HepG2 (cell line): ENCODE results near the gene SLC6A6. TPM values are rescaled to one million over a fixed set of nuclear protein-coding genes. Genes with fewer than 3 reads are reported as not detected.

Experiments used
- ATAC-seq: fragments of 200-7000 bp; cut with Tn5 transposase; 3 replicates; pipeline ENCODE4 v1.9.1; 2020; ENCODE audit warnings: mild to moderate bottlenecking, moderate library complexity
- BruUV-seq: library from RNA; stranded (reverse); fragments of 400-500 nt; replicated peaks from 2 replicates; lab custom pipeline; 2021; lab: Mats Ljungman, UMichigan
- CTCF ChIA-PET: fragments of 300-600 bp; formaldehyde crosslinking; extraction: SDS; loops from one replicate; lab custom pipeline; 2021; ENCODE audit warnings: low total read pairs, inconsistent platforms, low intra/inter-chr PET ratio; lab: Yijun Ruan, JAX
- POLR2A ChIA-PET: fragments of 350-600 bp; sonication (Branson Sonifier 250); formaldehyde crosslinking; loops from one replicate; lab custom pipeline; 2020; ENCODE audit warnings: antibody characterized with exemption, inconsistent platforms; lab: Yijun Ruan, JAX
- DNase-seq: peaks from one replicate; pipeline ENCODE4 v3.0.0-alpha.2; 2015; ENCODE audit warnings: low spot score
- FAIRE-seq: peaks from 3 replicates; lab custom pipeline; 2011; peaks lifted over from hg19 to GRCh38; lab: Jason Lieb, UNC
- H2AFZ ChIP-seq: one replicate; pipeline ENCODE4 v1.6.1; 2011; ENCODE audit warnings: low read length, inconsistent platforms
- H3K27ac ChIP-seq: fragments of 300-600 bp; 3 replicates; pipeline ENCODE4 v1.8.0; 2011; ENCODE audit warnings: mixed run types, mild to moderate bottlenecking, mixed read lengths, low read length, inconsistent platforms; ENCODE audit not compliant: insufficient read depth; ENCODE audit errors: extremely low read length
- H3K27me3 ChIP-seq, 2 experiments: fragments of 200-600 bp in 1 of 2; 2 replicates in 1 of 2; 3 replicates in 1 of 2; pipeline versions ENCODE4 v1.6.0 to v1.8.0; 2011; ENCODE audit warnings: low read length in 2 of 2, mild to moderate bottlenecking in 2 of 2, moderate library complexity in 2 of 2, inconsistent platforms in 1 of 2; ENCODE audit not compliant: insufficient read depth in 2 of 2, control insufficient read depth in 1 of 2
- H3K36me3 ChIP-seq, 2 experiments: fragments of 200-600 bp in 1 of 2; replicated peaks in 1 of 2; 2 replicates in 1 of 2; 3 replicates in 1 of 2; pipeline versions ENCODE4 v1.5.1 to v1.8.0; 2011; ENCODE audit warnings: low read length in 2 of 2, inconsistent platforms in 1 of 2; ENCODE audit not compliant: insufficient read depth in 2 of 2, control insufficient read depth in 1 of 2
- H3K4me1 ChIP-seq: 2 replicates; pipeline ENCODE4 v1.5.1; 2012; ENCODE audit warnings: low read length, inconsistent platforms; ENCODE audit not compliant: insufficient read depth
- H3K4me2 ChIP-seq: 2 replicates; pipeline ENCODE4 v1.6.0; 2011; ENCODE audit warnings: low read depth, low read length, inconsistent platforms
- H3K4me3 ChIP-seq, 3 experiments: fragments of 200-600 bp in 1 of 3; sonication (generic), shearing (Covaris generic) in 1 of 3; replicated peaks in 1 of 3; 2 replicates each; pipeline ENCODE4 v1.5.1; 2011 to 2016; ENCODE audit warnings: low read length in 3 of 3, inconsistent platforms in 2 of 3, low read depth in 2 of 3, mild to moderate bottlenecking in 2 of 3, control low read depth in 1 of 3, mixed read lengths in 1 of 3; ENCODE audit not compliant: insufficient read depth in 1 of 3
- H3K79me2 ChIP-seq: one replicate; pipeline ENCODE4 v1.6.1; 2011; ENCODE audit warnings: low read length, inconsistent platforms; ENCODE audit not compliant: insufficient read depth
- H3K9ac ChIP-seq: 2 replicates; pipeline ENCODE4 v1.6.0; 2011; ENCODE audit warnings: mild to moderate bottlenecking, low read depth, low read length, inconsistent platforms; ENCODE audit not compliant: insufficient read depth
- H3K9me3 ChIP-seq: 2 replicates; pipeline ENCODE4 v1.5.1; 2012; ENCODE audit warnings: mild to moderate bottlenecking, low read length
- H4K20me1 ChIP-seq: 2 replicates; pipeline ENCODE4 v1.6.0; 2011; ENCODE audit warnings: inconsistent platforms, mild to moderate bottlenecking, low read length, moderate library complexity; ENCODE audit not compliant: insufficient read depth
- CBFB ChIP-seq: sonication (generic); formaldehyde crosslinking; IDR thresholded peaks from 2 replicates; pipeline ENCODE4 v1.4.0; 2020; ENCODE audit warnings: missing genetic modification reagents
- CCAR2 ChIP-seq: fragments of 200-400 bp; formaldehyde crosslinking; optimal IDR thresholded peaks from 2 replicates; pipeline ENCODE3; 2018; ENCODE audit warnings: low read depth, mild to moderate bottlenecking, low read length, moderate library complexity
- CHD2 ChIP-seq: IDR thresholded peaks from 2 replicates; pipeline ENCODE4 v1.6.1; 2011; ENCODE audit warnings: low read depth, low read length, improper control_type of control experiment
- CHD4 ChIP-seq: fragments of 200-600 bp; sonication (generic); IDR thresholded peaks from 2 replicates; pipeline ENCODE4 v1.7.0; 2017; ENCODE audit warnings: mild to moderate bottlenecking, low read length, borderline replicate concordance
- KMT2B ChIP-seq: IDR thresholded peaks from 2 replicates; pipeline ENCODE4 v1.6.1; 2016; ENCODE audit warnings: missing genetic modification reagents, missing compliant biosample characterization
- NFRKB ChIP-seq: fragments of 450-650 bp; IDR thresholded peaks from 2 replicates; pipeline ENCODE4 v1.6.1; 2017
- SNRNP70 ChIP-seq: fragments of 200-400 bp; formaldehyde crosslinking; IDR thresholded peaks from 2 replicates; pipeline ENCODE4 v1.6.1; 2017; ENCODE audit warnings: mild to moderate bottlenecking, low read depth, low read length, moderate library complexity
- THAP9 ChIP-seq: sonication (generic); formaldehyde crosslinking; IDR thresholded peaks from 2 replicates; pipeline ENCODE4; 2020; ENCODE audit warnings: missing genetic modification reagents, mild to moderate bottlenecking, borderline replicate concordance
- ZBTB40 ChIP-seq, 2 experiments: fragments of 450-650 bp in 1 of 2; sonication (generic) in 1 of 2; formaldehyde crosslinking in 1 of 2; IDR thresholded peaks; 2 replicates each; pipeline versions ENCODE4 v1.6.1 to v1.8.0; 2016 to 2022; ENCODE audit warnings: antibody characterized with exemption in 1 of 2, mild to moderate bottlenecking in 1 of 2, missing genetic modification reagents in 1 of 2
- ZNF276 ChIP-seq: sonication (generic); formaldehyde crosslinking; IDR thresholded peaks from 2 replicates; pipeline ENCODE4 v1.4.0; 2020; ENCODE audit warnings: mild to moderate bottlenecking, low read depth, missing genetic modification reagents
- ZNF460 ChIP-seq: sonication (generic); formaldehyde crosslinking; IDR thresholded peaks from 2 replicates; pipeline ENCODE4 v1.5.1; 2020; ENCODE audit warnings: missing genetic modification reagents, mild to moderate bottlenecking, borderline replicate concordance
- WGBS: methylation state at CpG from one replicate; pipeline ENCODE4 v1.1.6; 2017; ENCODE audit warnings: low lambda C conversion rate; 5-methylcytosine and 5-hydroxymethylcytosine counted together
- in situ Hi-C: cut with HindIII; loops from 2 replicates; pipeline ENCODE4 v1.10.0; 2017; ENCODE audit warnings: low pct_unique_long_range_greater_than_20kb; ENCODE audit not compliant: extremely low pct_ligation_motif_present
- intact Hi-C: fragments of 100-400 bp; cut with micrococcal nuclease; formaldehyde crosslinking; loops from one replicate; pipeline ENCODE4 v1.10.0; 2022; ENCODE audit not compliant: unreplicated experiment
- polyA plus RNA-seq, 8 experiments: library from polyadenylated mRNA; depleted of rRNA in 3 of 8; stranded (reverse) in 7 of 8; unstranded in 1 of 8; fragments of >200 nt; fragmentation: Illumina TruSeq in 4 of 8; extraction: Trizol in 4 of 8; gene quantifications; 2 replicates each; pipeline versions ENCODE4 v1.2.1 to v1.2.3, GENCODE V29; 2011 to 2016; ENCODE audit warnings: low read depth in 4 of 8, missing spikeins in 1 of 8, mixed read lengths in 1 of 8; ENCODE audit not compliant: insufficient read depth in 1 of 8
- total RNA-seq, 5 experiments: library from RNA; depleted of rRNA; stranded (reverse); fragments of >200 nt; fragmentation: Illumina TruSeq; extraction: Trizol; gene quantifications; 2 replicates each; pipeline ENCODE4 v1.2.3, GENCODE V29; 2016; ENCODE audit warnings: low read depth in 1 of 5

Gene SLC6A6
- total and polyA plus RNA-seq, 2 of the 13 experiments (the other 11 are each of a cell fraction or from before 2014, with no cell fraction given), result 14.1 to 20.7 TPM

GRCh38 chr3:14416453-14416852, 14.0 kb downstream of the SLC6A6 start:
- Histone ChIP-seq H3K27me3 (no peaks in the 10 kb centered on the region), H2AFZ (no peak overlapping the region), H3K4me1 (peaks cover 41% of the 10 kb centered on the region), H3K36me3 (peaks cover 6 to 21% of the 10 kb centered on the region in 2 experiments; a peak in 3 of 5 replicates), H3K4me3 (no peak overlapping the region), H3K9ac (no peak overlapping the region), H3K79me2 (peaks cover 4% of the 10 kb centered on the region), H3K4me2 (no peak overlapping the region), H4K20me1 (no peaks in the 10 kb centered on the region), H3K9me3 (no peaks in the 10 kb centered on the region), H3K27ac (no peak overlapping the region)
- in situ Hi-C loops (no loop called here), intact Hi-C loops (no loop called here)
- no TSS peak for BruUV-seq
- CTCF ChIA-PET, result no interaction called here
- FAIRE-seq (no peak), DNase-seq (no peak), ATAC-seq (no peak)
- WGBS, result 84% methylated on average over 4 of the region's 6 CpGs
- POLR2A ChIA-PET, result interaction anchor here (1.2 kb wide), 1 partner anchor 11 kb away, joined by 3 read pairs; no protein-coding TSS in a partner anchor
- TF ChIP-seq CBFB (no peak), NFRKB (no peak), ZNF460 (CRISPR knock-in tag) (no peak), ZNF276 (CRISPR knock-in tag) (no peak), THAP9 (CRISPR knock-in tag) (no peak), CCAR2 (no peak), SNRNP70 (no peak), CHD2 (no peak), CHD4 (no peak), KMT2B (no peak), ZBTB40 (IDR thresholded peaks at IDR 0.05) (no peak), ZBTB40 (CRISPR knock-in tag; IDR thresholded peaks at IDR 0.05) (no peak)
